ENCODE data around the gene WWC2.
A peak's percentile ranks its signal among the peaks of the same experiment; 100 is the strongest.

The WWC2 gene

DNA sequence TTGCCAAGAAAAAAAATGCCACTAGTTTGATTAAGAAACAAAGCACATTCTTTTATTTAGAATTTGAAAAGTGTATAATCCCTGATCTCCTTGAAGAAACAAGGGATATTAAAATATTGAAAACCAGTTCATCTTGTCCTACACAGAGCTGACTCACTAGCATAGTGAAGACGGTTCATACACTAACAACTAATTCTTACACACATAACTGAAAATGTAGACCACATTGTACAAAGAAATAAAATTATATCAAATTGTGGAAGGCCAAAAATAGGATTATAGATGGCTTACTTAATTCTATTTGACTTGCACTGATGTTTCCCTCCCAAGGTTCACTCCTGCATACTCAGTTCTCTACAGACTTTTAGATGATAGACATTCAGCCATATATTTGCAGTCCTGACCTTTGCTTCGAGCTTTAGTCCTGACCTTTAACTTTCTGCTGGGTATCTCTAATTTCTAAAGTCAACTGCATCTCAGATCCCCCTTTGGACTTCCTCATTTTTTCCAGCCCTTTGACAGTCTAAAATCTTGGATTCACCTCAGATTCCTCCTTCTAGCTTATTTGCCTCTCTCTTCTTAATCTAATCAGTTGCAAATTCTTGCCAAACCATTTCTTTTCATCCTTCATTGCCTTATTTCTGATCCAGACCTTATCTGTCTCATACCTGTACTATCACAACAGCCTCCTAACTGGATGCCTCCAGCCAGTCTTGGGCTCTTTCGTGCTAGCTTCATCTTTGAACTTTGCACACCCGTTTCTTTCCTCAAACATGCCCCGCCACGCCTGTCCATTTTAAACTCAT, 4.5 kb upstream of the WWC2 start:
- Mint-ChIP-seq H3K9me3 (no peaks in the 10 kb centered on the region), H3K27me3 (peaks cover 9 to 19% of the 10 kb centered on the region in 2 donors), H3K4me3 (no peak overlapping the region), H3K36me3 (ENCODE audit: insufficient read depth) (peaks cover 12% of the 10 kb centered on the region), H3K4me1 (ENCODE audit: low read depth in 2 of 2) (peaks cover 0 to 5% of the 10 kb centered on the region in 2 donors), H3K27ac (no peak overlapping the region)
- no peak for DNase-seq
- no peak for ATAC-seq (replicated peaks)

- Mint-ChIP-seq H3K4me3 (no peak overlapping the region), H3K27me3 (peaks cover 9 to 16% of the 10 kb centered on the region in 2 donors), H3K36me3 (ENCODE audit: insufficient read depth) (peaks cover 12% of the 10 kb centered on the region), H3K9me3 (no peaks in the 10 kb centered on the region), H3K4me1 (ENCODE audit: low read depth in 2 of 2) (peaks cover 0 to 5% of the 10 kb centered on the region in 2 donors), H3K27ac (no peak overlapping the region)
- ATAC-seq (replicated peaks) (no peak), DNase-seq (no peak)
Observed at GRCh38 chr4:183095199-183095512, 3.9 kb upstream of the WWC2 start.

- no peak for DNase-seq
- Mint-ChIP-seq H3K27me3 (peaks cover 9 to 13% of the 10 kb centered on the region in 2 donors), H3K4me3 (peak overlapping the region in 1 of 2 donors; percentile 80), H3K36me3 (ENCODE audit: insufficient read depth) (peaks cover 12% of the 10 kb centered on the region), H3K9me3 (no peaks in the 10 kb centered on the region), H3K27ac (no peak overlapping the region), H3K4me1 (ENCODE audit: low read depth in 2 of 2) (peaks cover 0 to 5% of the 10 kb centered on the region in 2 donors)
- no peak for ATAC-seq (replicated peaks)
Observed at GRCh38 chr4:183096276-183096965, 2.6 kb upstream of the WWC2 start.

DNA sequence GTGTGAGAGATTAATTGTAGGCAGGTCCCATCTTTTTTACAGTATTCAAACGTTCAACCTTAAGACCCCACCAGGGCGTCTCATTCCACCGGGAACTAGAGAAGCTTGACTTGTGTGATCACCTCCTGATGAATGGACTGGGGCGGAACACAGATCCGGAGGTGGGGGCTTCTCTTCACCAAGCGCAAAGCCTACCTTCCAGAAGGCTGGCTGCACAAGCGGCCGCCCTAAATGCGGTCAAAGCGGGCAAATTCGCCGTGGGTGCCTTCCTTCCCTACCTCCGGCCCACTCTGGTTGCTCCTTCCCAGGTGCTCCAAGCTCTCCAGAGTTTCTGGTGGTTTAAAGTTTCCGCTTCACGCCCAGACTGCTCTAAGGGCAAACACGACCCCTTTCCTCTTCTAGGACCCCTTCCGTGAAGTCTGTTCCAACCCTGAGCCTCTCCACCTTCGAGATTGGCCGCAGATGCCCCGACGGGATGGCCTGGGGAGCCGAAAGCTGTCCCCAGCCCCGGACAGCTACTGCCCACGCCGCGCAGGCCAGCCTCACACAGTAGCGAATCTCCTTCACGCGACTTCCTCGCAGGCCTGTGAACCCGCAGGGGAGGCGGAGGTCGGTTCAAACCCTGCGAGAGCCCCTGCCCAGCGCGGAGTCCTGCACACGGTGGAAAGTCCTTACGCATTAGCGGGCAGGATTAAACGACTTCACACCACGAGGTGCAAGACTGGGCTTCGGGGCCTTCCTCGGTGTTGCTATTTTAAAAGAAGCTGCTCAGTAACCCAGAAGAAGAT, 1.6 kb upstream of the WWC2 start:
- Mint-ChIP-seq H3K27me3 (peaks cover 18 to 21% of the 10 kb centered on the region in 2 donors), H3K27ac (peak overlapping the region; percentile 39 to 87), H3K4me1 (ENCODE audit: low read depth in 2 of 2) (peaks cover 0 to 5% of the 10 kb centered on the region in 2 donors), H3K36me3 (ENCODE audit: insufficient read depth) (peaks cover 12% of the 10 kb centered on the region), H3K9me3 (no peaks in the 10 kb centered on the region), H3K4me3 (peak overlapping the region; percentile 60 to 80)
- DNase-seq (peak in 1 of 3 experiments; percentile 13), ATAC-seq (replicated peaks) (peak; percentile 45)

DNA sequence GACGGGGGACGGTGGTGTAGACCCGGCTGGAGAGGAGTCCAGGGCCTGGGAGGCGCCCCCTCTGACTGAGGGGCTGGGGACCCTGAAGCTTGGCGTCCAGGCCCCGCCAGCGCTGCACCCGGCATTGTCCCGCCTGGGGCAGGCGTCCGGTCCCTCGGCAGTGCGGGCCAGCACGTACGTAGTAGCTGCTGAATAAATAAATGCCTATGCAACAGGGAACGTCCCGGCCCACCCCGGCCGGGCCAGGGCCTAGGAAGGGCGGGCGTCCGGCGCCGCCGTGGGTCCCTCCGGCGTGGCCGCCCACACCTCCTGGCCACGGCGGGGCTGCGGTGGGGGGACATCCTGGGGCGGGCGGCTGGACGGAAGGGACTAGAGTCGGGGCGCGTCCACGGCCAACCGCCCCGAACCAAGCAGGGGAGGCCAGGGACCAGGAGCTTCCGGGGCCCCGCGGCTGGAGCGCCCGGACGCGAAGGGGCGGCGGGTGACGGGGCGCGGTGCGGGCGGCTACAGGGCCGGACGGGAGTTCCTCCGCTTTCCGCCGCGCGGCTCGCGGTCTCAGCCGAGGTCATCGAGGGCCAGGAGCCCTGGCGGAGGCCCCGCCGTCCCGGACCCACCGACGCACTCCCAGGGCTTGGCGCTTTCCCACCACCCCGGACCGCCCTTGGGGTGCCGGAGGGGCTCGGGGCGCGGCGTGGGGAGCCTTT, 886 bp upstream of the WWC2 start:
- H3K9me3 Mint-ChIP-seq: no peaks in the 10 kb centered on the region

GRCh38 chr4:183099537-183100297, 660 bp downstream of the WWC2 start:
- no peak for ATAC-seq (replicated peaks)
- Mint-ChIP-seq H3K27ac (no peak overlapping the region), H3K36me3 (ENCODE audit: insufficient read depth) (peaks cover 12% of the 10 kb centered on the region), H3K4me3 (peak overlapping the region; percentile 71 to 80), H3K4me1 (ENCODE audit: low read depth in 2 of 2) (peaks cover 0 to 5% of the 10 kb centered on the region in 2 donors), H3K9me3 (no peaks in the 10 kb centered on the region), H3K27me3 (peaks cover 23 to 26% of the 10 kb centered on the region in 2 donors)
- DNase-seq: no peak

More for the DNA sequence above, 886 bp upstream of the WWC2 start:
- H3K4me3 Mint-ChIP-seq: peak overlapping the region; percentile 71 to 80
- peaks cover 0 to 5% of the 10 kb centered on the region in 2 donors for H3K4me1 Mint-ChIP-seq (ENCODE audit: low read depth in 2 of 2)
- peak overlapping the region; percentile 39 to 87 for H3K27ac Mint-ChIP-seq
- DNase-seq: no peak
- peaks cover 23 to 26% of the 10 kb centered on the region in 2 donors for H3K27me3 Mint-ChIP-seq
- peaks cover 12% of the 10 kb centered on the region for H3K36me3 Mint-ChIP-seq (ENCODE audit: insufficient read depth)
- peak; percentile 23 for ATAC-seq (replicated peaks)

- DNase-seq (no peak), ATAC-seq (replicated peaks) (no peak)
- peaks cover 23 to 26% of the 10 kb centered on the region in 2 donors for H3K27me3 Mint-ChIP-seq
- H3K4me1 Mint-ChIP-seq (ENCODE audit: low read depth in 2 of 2): peaks cover 0 to 5% of the 10 kb centered on the region in 2 donors
- H3K4me3 Mint-ChIP-seq: peak overlapping the region; percentile 33 to 60
- H3K36me3 Mint-ChIP-seq (ENCODE audit: insufficient read depth): peaks cover 12% of the 10 kb centered on the region
- H3K27ac Mint-ChIP-seq: no peak overlapping the region
- no peaks in the 10 kb centered on the region for H3K9me3 Mint-ChIP-seq
Observed at GRCh38 chr4:183100298-183100599, 1.2 kb downstream of the WWC2 start.

DNA sequence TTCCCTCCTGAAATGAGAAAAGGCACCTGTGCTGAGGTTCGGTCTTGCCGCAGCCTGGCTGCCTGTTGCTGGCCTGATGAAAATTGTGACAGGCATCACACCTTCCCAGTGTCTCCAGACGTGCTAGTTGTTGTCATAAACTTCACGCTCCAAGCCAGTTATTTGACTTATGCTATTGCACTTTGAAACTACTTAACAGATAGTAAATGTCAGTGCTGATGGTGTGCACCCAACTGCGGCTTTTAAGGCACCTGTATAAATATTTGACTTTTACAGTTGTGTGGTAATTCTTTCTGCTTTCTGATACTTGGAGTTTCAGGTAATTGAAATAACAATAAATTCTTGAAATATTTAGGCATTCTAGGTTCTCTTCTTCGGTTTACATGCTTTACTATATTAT, 1.8 kb downstream of the WWC2 start:
- H3K36me3 Mint-ChIP-seq (ENCODE audit: insufficient read depth): peaks cover 12% of the 10 kb centered on the region
- H3K4me3 Mint-ChIP-seq: peak overlapping the region; percentile 33 to 60
- peaks cover 0 to 5% of the 10 kb centered on the region in 2 donors for H3K4me1 Mint-ChIP-seq (ENCODE audit: low read depth in 2 of 2)
- no peak for ATAC-seq (replicated peaks)
- H3K9me3 Mint-ChIP-seq: no peaks in the 10 kb centered on the region
- no peak for DNase-seq
- H3K27me3 Mint-ChIP-seq: peaks cover 23 to 26% of the 10 kb centered on the region in 2 donors
- H3K27ac Mint-ChIP-seq: no peak overlapping the region

DNA sequence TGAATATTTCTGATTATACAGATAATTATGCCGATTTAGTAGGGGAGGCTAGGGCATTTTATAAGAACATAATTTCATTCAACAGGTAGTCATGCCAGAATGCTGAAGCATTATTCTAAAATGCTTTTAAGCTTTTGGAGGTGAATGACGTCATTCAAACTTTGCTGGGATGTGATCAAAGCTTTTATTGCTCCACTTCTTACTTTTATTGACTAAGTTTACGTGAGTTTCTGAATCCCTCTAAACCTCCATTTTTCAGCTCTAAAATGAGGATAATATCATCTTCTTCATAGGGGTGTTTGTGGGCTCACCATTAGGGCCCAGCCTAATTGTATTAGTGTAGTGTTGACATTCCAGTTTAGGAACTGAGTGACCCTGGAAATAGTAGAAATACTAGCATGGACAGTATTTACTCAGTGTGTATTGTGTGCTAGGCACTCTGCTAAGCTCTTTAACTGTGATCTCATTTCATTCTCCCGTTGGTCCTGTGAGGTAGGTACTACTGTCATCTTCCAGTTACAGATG, 3.0 kb downstream of the WWC2 start:
- Mint-ChIP-seq H3K4me3 (no peak overlapping the region), H3K27ac (no peak overlapping the region), H3K36me3 (ENCODE audit: insufficient read depth) (peaks cover 12% of the 10 kb centered on the region), H3K27me3 (peaks cover 23% of the 10 kb centered on the region in 2 donors), H3K9me3 (no peaks in the 10 kb centered on the region), H3K4me1 (ENCODE audit: low read depth in 2 of 2) (peaks cover 0 to 5% of the 10 kb centered on the region in 2 donors)
- no peak for DNase-seq
- no peak for ATAC-seq (replicated peaks)

- H3K4me1 Mint-ChIP-seq (ENCODE audit: low read depth in 2 of 2): no peaks in the 10 kb centered on the region
- peaks cover 14 to 20% of the 10 kb centered on the region in 2 donors for H3K27me3 Mint-ChIP-seq
- H3K27ac Mint-ChIP-seq: no peak overlapping the region
- DNase-seq (no peak), ATAC-seq (replicated peaks) (no peak)
- H3K4me3 Mint-ChIP-seq: no peak overlapping the region
- H3K36me3 Mint-ChIP-seq (ENCODE audit: insufficient read depth): no peaks in the 10 kb centered on the region
- no peaks in the 10 kb centered on the region for H3K9me3 Mint-ChIP-seq
Observed at GRCh38 chr4:183105092-183105491, 6.0 kb downstream of the WWC2 start.

DNA sequence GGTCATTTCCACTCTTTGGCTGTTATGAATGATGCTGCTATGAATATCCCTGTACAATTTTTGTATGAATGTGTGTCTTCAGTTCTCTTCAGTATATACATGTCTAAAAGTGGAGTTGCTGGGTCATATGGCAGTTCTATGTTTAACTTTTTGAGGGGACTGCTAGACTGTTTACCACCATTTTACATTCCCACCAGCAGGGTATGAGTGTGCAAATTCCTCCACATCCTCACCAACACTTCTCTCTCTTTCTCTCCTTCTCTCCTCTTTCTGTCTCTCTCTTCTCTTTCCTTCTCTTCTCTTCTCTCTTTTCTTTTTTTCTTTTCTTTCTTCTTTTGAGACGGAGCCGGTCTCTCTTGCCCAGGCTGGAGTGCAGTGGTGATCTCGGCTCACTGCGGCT, 7.8 kb downstream of the WWC2 start:
- no peaks in the 10 kb centered on the region for H3K36me3 Mint-ChIP-seq (ENCODE audit: insufficient read depth)
- no peak overlapping the region for H3K27ac Mint-ChIP-seq
- DNase-seq: no peak
- no peak for ATAC-seq (replicated peaks)
- peaks cover 10 to 19% of the 10 kb centered on the region in 2 donors for H3K27me3 Mint-ChIP-seq
- H3K4me3 Mint-ChIP-seq: no peak overlapping the region
- no peaks in the 10 kb centered on the region for H3K4me1 Mint-ChIP-seq (ENCODE audit: low read depth in 2 of 2)
- no peaks in the 10 kb centered on the region for H3K9me3 Mint-ChIP-seq

- Mint-ChIP-seq H3K4me3 (no peak overlapping the region), H3K27ac (no peak overlapping the region), H3K4me1 (ENCODE audit: low read depth in 2 of 2) (no peaks in the 10 kb centered on the region), H3K9me3 (no peaks in the 10 kb centered on the region), H3K27me3 (peaks cover 0 to 8% of the 10 kb centered on the region in 2 donors), H3K36me3 (ENCODE audit: insufficient read depth) (no peaks in the 10 kb centered on the region)
- DNase-seq (no peak), ATAC-seq (replicated peaks) (no peak)
Observed at GRCh38 chr4:183107891-183108459, 8.9 kb downstream of the WWC2 start.
